Mesenchymal stem cell (in vitro differentiated cells and primary cell): ENCODE results near the gene KLHDC8A.

Source experiments
- DNase-seq: peaks from one replicate; pipeline ENCODE4 v3.0.0-alpha.2; 2013
- H2AFZ ChIP-seq: one replicate; pipeline ENCODE4 v1.6.1; 2013; ENCODE audit warnings: low read depth, mild to moderate bottlenecking, control low read depth, inconsistent platforms, low read length, moderate library complexity
- H2AK5ac ChIP-seq: 2 replicates; pipeline ENCODE4 v1.6.1; 2013; ENCODE audit warnings: low read length, moderate library complexity, mild to moderate bottlenecking, inconsistent platforms; ENCODE audit not compliant: severe bottlenecking
- H2BK120ac ChIP-seq: one replicate; pipeline ENCODE4 v1.6.1; 2013; ENCODE audit warnings: low read depth, mild to moderate bottlenecking, inconsistent platforms, low read length, moderate library complexity
- H2BK12ac ChIP-seq, 2 experiments: one replicate each; pipeline ENCODE4 v1.6.1; 2013; ENCODE audit warnings: inconsistent platforms in 2 of 2, low read length in 2 of 2, mild to moderate bottlenecking in 2 of 2, moderate library complexity in 2 of 2, control low read depth in 1 of 2
- H2BK15ac ChIP-seq: one replicate; pipeline ENCODE4 v1.6.1; 2013; ENCODE audit warnings: mild to moderate bottlenecking, low read depth, inconsistent platforms; ENCODE audit not compliant: poor library complexity, severe bottlenecking
- H2BK5ac ChIP-seq: 2 replicates; pipeline ENCODE4 v1.6.1; 2013; ENCODE audit warnings: low read depth, mild to moderate bottlenecking, low read length, control low read depth, inconsistent platforms; ENCODE audit not compliant: poor library complexity, severe bottlenecking
- H3K14ac ChIP-seq, 2 experiments: one replicate each; pipeline ENCODE4 v1.6.1; 2013; ENCODE audit warnings: inconsistent platforms in 2 of 2, low read length in 2 of 2, control low read depth in 1 of 2, mild to moderate bottlenecking in 1 of 2, moderate library complexity in 1 of 2
- H3K18ac ChIP-seq, 2 experiments: one replicate each; pipeline ENCODE4 v1.6.1; 2013; ENCODE audit warnings: inconsistent platforms in 2 of 2, low read length in 2 of 2, control low read depth in 1 of 2, low read depth in 1 of 2, mild to moderate bottlenecking in 1 of 2
- H3K23ac ChIP-seq, 2 experiments: one replicate each; pipeline ENCODE4 v1.6.1; 2013; ENCODE audit warnings: inconsistent platforms in 2 of 2, low read length in 2 of 2, mild to moderate bottlenecking in 2 of 2, moderate library complexity in 2 of 2, control low read depth in 1 of 2
- H3K27ac ChIP-seq: 2 replicates; pipeline ENCODE4 v1.5.1; 2013; ENCODE audit warnings: mild to moderate bottlenecking, moderate library complexity, low read length, control low read depth, inconsistent platforms; ENCODE audit not compliant: poor library complexity, severe bottlenecking
- H3K27me3 ChIP-seq, 2 experiments: 2 replicates each; pipeline versions ENCODE4 v1.6.1 to v1.7.0; 2013; ENCODE audit warnings: low read length in 2 of 2, mild to moderate bottlenecking in 2 of 2, moderate library complexity in 2 of 2, control low read depth in 1 of 2, inconsistent platforms in 1 of 2; ENCODE audit not compliant: control insufficient read depth in 1 of 2, insufficient read depth in 1 of 2
- H3K36me3 ChIP-seq, 2 experiments: 2 replicates each; pipeline versions ENCODE4 v1.6.1 to v1.7.0; 2013; ENCODE audit warnings: low read length in 2 of 2, control low read depth in 1 of 2, inconsistent platforms in 1 of 2, low read depth in 1 of 2, mild to moderate bottlenecking in 1 of 2; ENCODE audit not compliant: insufficient read depth in 2 of 2, control insufficient read depth in 1 of 2
- H3K4ac ChIP-seq, 2 experiments: one replicate each; pipeline ENCODE4 v1.6.1; 2013; ENCODE audit warnings: inconsistent platforms in 2 of 2, low read length in 2 of 2, mild to moderate bottlenecking in 2 of 2, moderate library complexity in 2 of 2, control low read depth in 1 of 2, low read depth in 1 of 2
- H3K4me1 ChIP-seq: 2 replicates; pipeline ENCODE4 v1.6.1; 2013; ENCODE audit warnings: low read depth, low read length, control low read depth; ENCODE audit not compliant: control insufficient read depth, insufficient read depth
- H3K4me2 ChIP-seq: 2 replicates; pipeline ENCODE4 v1.6.1; 2013; ENCODE audit warnings: low read length, mild to moderate bottlenecking, inconsistent platforms; ENCODE audit not compliant: poor library complexity, severe bottlenecking
- H3K4me3 ChIP-seq, 2 experiments: 2 replicates each; pipeline versions ENCODE4 v1.5.1 to v1.7.0; 2013; ENCODE audit warnings: low read length in 2 of 2, mild to moderate bottlenecking in 2 of 2, control low read depth in 1 of 2, low read depth in 1 of 2; ENCODE audit not compliant: insufficient read depth in 1 of 2
- H3K79me1 ChIP-seq: replicated peaks from 2 replicates; pipeline ENCODE4 v1.6.1; 2013; ENCODE audit warnings: mild to moderate bottlenecking, control low read depth, low read length, inconsistent platforms; ENCODE audit not compliant: poor library complexity, severe bottlenecking
- H3K9ac ChIP-seq: 2 replicates; pipeline ENCODE4 v1.7.0; 2013; ENCODE audit warnings: mild to moderate bottlenecking, low read length, moderate library complexity
- H3K9me3 ChIP-seq: 2 replicates; pipeline ENCODE4 v1.7.0; 2013; ENCODE audit warnings: mild to moderate bottlenecking, low read length; ENCODE audit not compliant: control insufficient read depth
- H4K8ac ChIP-seq: one replicate; pipeline ENCODE4 v1.6.1; 2013; ENCODE audit warnings: inconsistent platforms, mild to moderate bottlenecking, low read length, moderate library complexity
- H4K91ac ChIP-seq: one replicate; pipeline ENCODE4 v1.6.1; 2013; ENCODE audit warnings: mild to moderate bottlenecking, low read length, inconsistent platforms
- WGBS: methylation state at CpG from one replicate; pipeline ENCODE4 v1.1.7; 2013; ENCODE audit warnings: mixed read lengths; 5-methylcytosine and 5-hydroxymethylcytosine counted together

KLHDC8A gene

GRCh38 chr1:205396967-205397616 is 40.4 kb upstream of the KLHDC8A start:
- Histone ChIP-seq H3K23ac (no peak overlapping the region), H2AK5ac (no peak overlapping the region), H3K4me3 (no peak overlapping the region), H3K9ac (no peak overlapping the region), H3K36me3 (no peaks in the 10 kb centered on the region), H2BK15ac (no peak overlapping the region), H3K18ac (no peak overlapping the region), H3K27ac (no peak overlapping the region), H3K4me1 (no peaks in the 10 kb centered on the region), H3K9me3 (peaks cover 6% of the 10 kb centered on the region), H4K8ac (no peak overlapping the region), H3K4me2 (no peak overlapping the region), H3K27me3 (peaks cover 14 to 31% of the 10 kb centered on the region in 2 experiments), H2BK5ac (no peak overlapping the region), H2AFZ (no peak overlapping the region), H3K79me1 (no peaks in the 10 kb centered on the region), H3K14ac (no peak overlapping the region), H2BK12ac (no peak overlapping the region), H2BK120ac (no peak overlapping the region), H3K4ac (no peak overlapping the region), H4K91ac (no peak overlapping the region)
- DNase-seq = peak; percentile 45
- 0% methylated on average over 5 of the region's 6 CpGs for WGBS

GRCh38 chr1:205395616-205396015 is 38.9 kb upstream of the KLHDC8A start:
- Histone ChIP-seq H3K4me3 (no peak overlapping the region), H3K14ac (no peak overlapping the region), H3K79me1 (no peaks in the 10 kb centered on the region), H3K4ac (no peak overlapping the region), H3K18ac (no peak overlapping the region), H4K8ac (no peak overlapping the region), H3K27ac (no peak overlapping the region), H3K4me2 (no peak overlapping the region), H2AFZ (no peak overlapping the region), H3K36me3 (no peaks in the 10 kb centered on the region), H3K27me3 (peaks cover 19 to 42% of the 10 kb centered on the region in 2 experiments), H3K23ac (no peak overlapping the region), H2BK12ac (no peak overlapping the region), H4K91ac (no peak overlapping the region), H3K4me1 (no peaks in the 10 kb centered on the region), H3K9me3 (peaks cover 6% of the 10 kb centered on the region), H3K9ac (no peak overlapping the region), H2BK120ac (no peak overlapping the region), H2BK15ac (no peak overlapping the region), H2BK5ac (no peak overlapping the region), H2AK5ac (no peak overlapping the region)
- DNase-seq = no peak
- WGBS = 71% methylated on average over 1 of the region's 3 CpGs

GRCh38 chr1:205392650-205393049 is 35.9 kb upstream of the KLHDC8A start:
- Histone ChIP-seq H2BK15ac (no peak overlapping the region), H3K23ac (no peak overlapping the region), H2BK5ac (no peak overlapping the region), H2AFZ (no peak overlapping the region), H3K9me3 (peaks cover 6% of the 10 kb centered on the region), H4K8ac (no peak overlapping the region), H4K91ac (no peak overlapping the region), H3K27me3 (peaks cover 15 to 44% of the 10 kb centered on the region in 2 experiments), H3K14ac (no peak overlapping the region), H3K4me1 (no peaks in the 10 kb centered on the region), H2BK12ac (no peak overlapping the region), H3K4ac (no peak overlapping the region), H3K79me1 (no peaks in the 10 kb centered on the region), H3K27ac (no peak overlapping the region), H3K36me3 (no peaks in the 10 kb centered on the region), H2AK5ac (no peak overlapping the region), H3K18ac (no peak overlapping the region), H3K4me3 (no peak overlapping the region), H3K4me2 (no peak overlapping the region), H2BK120ac (no peak overlapping the region), H3K9ac (no peak overlapping the region)
- DNase-seq = no peak
- no CpG with 5 or more reads among the region's 1 CpG for WGBS

GRCh38 chr1:205391386-205391785 is 34.7 kb upstream of the KLHDC8A start:
- H3K4me2 ChIP-seq = no peak overlapping the region
- H3K4me1 ChIP-seq = no peaks in the 10 kb centered on the region
- no peaks in the 10 kb centered on the region for H3K36me3 ChIP-seq
- H4K91ac ChIP-seq = no peak overlapping the region
- H2AFZ ChIP-seq = no peak overlapping the region
- H3K14ac ChIP-seq = no peak overlapping the region
- 70% methylated on average over 7 of the region's 7 CpGs for WGBS
- no peak overlapping the region for H2BK5ac ChIP-seq
- H3K18ac ChIP-seq = no peak overlapping the region
- H2BK12ac ChIP-seq = no peak overlapping the region
- no peaks in the 10 kb centered on the region for H3K79me1 ChIP-seq
- no peak overlapping the region for H2AK5ac ChIP-seq
- no peak for DNase-seq
- H4K8ac ChIP-seq = no peak overlapping the region
- no peak overlapping the region for H3K23ac ChIP-seq
- H3K9me3 ChIP-seq = peaks cover 6% of the 10 kb centered on the region
- H3K27me3 ChIP-seq = peaks cover 12 to 37% of the 10 kb centered on the region in 2 experiments
- H3K4me3 ChIP-seq = no peak overlapping the region
- no peak overlapping the region for H3K9ac ChIP-seq
- no peak overlapping the region for H3K4ac ChIP-seq
- H2BK15ac ChIP-seq = no peak overlapping the region
- no peak overlapping the region for H3K27ac ChIP-seq
- no peak overlapping the region for H2BK120ac ChIP-seq
